Suppressor macrophage (primary cell): ENCODE results near the gene SLC26A8.

Source experiments
- DNase-seq, 4 experiments: peaks; one replicate each; pipeline ENCODE4 v3.0.0-alpha.2; 2020 to 2022
- total RNA-seq, 17 experiments: gene quantifications; one replicate each; lab custom pipeline; 2026; ENCODE audit warnings: mixed read lengths in 6 of 17, inconsistent platforms in 3 of 17; lab: John Stamatoyannopoulos, UW

SLC26A8 gene, protein sequence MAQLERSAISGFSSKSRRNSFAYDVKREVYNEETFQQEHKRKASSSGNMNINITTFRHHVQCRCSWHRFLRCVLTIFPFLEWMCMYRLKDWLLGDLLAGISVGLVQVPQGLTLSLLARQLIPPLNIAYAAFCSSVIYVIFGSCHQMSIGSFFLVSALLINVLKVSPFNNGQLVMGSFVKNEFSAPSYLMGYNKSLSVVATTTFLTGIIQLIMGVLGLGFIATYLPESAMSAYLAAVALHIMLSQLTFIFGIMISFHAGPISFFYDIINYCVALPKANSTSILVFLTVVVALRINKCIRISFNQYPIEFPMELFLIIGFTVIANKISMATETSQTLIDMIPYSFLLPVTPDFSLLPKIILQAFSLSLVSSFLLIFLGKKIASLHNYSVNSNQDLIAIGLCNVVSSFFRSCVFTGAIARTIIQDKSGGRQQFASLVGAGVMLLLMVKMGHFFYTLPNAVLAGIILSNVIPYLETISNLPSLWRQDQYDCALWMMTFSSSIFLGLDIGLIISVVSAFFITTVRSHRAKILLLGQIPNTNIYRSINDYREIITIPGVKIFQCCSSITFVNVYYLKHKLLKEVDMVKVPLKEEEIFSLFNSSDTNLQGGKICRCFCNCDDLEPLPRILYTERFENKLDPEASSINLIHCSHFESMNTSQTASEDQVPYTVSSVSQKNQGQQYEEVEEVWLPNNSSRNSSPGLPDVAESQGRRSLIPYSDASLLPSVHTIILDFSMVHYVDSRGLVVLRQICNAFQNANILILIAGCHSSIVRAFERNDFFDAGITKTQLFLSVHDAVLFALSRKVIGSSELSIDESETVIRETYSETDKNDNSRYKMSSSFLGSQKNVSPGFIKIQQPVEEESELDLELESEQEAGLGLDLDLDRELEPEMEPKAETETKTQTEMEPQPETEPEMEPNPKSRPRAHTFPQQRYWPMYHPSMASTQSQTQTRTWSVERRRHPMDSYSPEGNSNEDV
- 0 to 3.0 (median 0.07) reads per million in 17 experiments for total RNA-seq

DNA sequence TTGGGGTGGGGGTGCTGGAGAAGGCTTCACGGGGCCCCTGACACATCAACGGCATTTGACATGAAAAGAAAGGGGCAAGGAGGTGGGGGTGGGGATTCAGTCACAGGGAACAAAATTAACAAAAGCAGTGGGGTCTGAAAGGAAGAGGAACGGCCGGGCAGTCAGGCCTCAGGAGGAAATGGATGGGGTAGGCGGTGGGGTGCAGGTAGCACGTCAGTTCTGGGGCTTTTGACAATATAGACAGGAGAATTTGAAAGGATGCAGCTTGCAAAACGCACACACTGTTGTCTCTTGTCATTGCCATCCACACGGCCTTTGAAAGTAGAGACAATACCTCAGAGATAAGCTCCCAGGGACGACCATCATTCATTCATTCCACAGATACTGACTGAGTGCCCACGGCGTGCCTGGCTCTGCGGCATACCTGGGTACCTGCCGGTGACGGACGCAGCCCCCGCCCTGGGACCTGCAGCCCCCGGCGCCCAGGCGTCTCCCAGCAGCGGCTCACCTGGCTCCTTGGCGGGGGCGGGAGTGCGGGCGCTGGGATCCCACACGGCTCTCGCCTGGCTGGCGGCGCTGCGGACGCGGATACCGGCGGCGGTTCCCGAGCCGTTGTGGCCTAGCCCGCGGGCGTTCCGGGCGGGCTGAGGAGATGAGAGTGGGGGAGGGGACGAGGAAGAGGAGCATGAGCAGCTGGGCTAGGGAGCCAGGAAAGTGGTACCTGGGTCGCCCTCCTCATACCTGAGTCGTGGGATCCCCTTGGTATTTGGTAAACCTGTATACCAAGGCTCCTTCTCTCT is at the start of gene SLC26A8:
TSS of gene SLC26A8 (minus strand) at position 646 of the 800 bp plus-strand sequence. CDS start 4,934 bp downstream, outside the sequence.
- peak in 2 of 4 experiments; percentile 17 to 23 for DNase-seq

DNA sequence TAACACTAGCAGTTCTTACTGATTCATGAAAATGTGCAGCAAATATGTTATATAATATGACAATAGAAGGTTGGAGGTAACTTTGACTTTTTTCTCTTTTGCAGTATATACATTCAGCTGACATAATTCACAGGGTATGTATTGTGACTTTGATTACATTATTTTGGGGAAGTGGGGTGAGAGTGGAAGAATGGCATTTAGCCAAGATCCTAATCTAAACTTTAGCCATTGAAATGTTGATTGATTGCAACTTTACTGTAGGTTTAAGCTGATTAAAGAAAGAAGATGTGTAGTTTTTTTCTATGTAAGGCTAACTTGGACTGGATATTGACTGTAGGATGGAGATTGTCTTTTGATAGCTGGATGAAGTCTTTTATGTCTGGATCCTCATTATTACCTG is 49.1 kb upstream of the SLC26A8 start:
- peak in 1 of 4 experiments; percentile 7 for DNase-seq

DNA sequence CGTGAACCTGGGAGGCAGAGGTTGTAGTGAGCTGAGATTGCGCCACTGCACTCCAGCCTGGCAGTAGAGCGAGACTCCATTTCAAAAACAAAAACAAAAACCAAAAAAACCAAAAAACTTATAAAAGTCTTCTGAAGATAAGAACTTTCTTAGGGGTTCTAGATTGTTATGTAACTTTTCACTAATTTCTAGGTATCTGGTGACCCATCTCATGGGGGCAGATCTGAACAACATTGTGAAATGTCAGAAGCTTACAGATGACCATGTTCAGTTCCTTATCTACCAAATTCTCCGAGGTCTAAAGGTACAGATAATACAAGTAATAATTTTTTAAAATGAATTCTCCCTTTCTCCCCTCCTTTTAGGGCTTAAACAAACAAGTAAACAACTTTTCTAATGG is 48.2 kb upstream of the SLC26A8 start:
- no peak for DNase-seq

DNA sequence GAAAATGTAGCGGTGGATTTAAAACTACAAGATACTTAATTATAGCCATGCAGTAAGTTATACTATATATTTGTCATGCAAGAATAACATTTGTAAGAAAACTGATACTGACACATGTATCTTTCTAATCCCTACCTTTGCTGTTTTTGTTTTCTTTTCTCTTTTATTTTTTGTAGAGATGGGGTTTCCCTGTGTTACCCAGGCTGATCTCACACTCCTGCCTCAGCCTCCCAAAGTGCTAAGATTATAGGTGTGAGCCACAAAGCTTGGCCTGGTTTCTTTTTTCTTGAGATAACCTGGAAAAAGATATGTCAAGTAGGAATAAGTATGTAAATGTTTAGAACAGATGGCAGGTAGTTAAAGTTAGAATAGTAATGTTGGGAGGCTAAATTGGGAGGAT is 47.3 kb upstream of the SLC26A8 start:
- no peak for DNase-seq

DNA sequence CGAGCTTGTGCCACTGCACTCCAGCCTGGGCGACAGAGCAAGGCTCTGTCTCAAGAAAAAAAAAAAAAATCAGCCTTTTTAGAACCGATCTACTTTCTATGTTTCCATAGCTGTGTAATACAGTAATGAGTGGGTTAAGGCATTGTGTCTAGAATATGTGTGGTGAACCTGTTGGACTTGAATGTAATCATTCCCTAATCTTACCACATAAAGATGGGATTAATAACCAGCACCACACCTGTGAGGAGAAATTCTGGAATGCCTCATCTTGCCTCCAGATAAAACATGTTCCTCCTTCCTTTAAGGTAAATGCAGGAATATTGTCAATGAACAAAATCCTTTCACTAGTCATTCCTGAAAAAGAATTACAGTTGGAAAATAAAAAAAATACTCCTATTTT is 46.8 kb upstream of the SLC26A8 start:
- DNase-seq, result no peak

DNA sequence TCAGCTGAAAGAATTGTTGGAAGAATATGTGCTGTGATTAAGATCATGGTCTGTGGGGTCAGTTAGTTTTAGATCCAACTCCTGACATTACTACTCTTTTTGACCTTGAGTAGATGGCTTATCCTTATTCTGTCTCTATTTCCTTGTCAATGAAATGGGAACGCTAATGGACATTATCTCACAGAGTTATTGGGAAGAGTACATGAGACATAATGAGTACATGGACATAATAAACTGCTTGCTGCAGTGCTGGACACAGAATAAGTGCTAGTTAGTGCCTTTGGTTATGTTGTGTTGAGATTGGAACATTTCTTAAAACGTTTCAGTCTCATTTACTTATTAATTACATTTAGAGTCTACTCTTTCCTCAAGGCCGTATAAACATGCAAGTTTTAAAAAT is 45.8 kb upstream of the SLC26A8 start:
- DNase-seq, result no peak

DNA sequence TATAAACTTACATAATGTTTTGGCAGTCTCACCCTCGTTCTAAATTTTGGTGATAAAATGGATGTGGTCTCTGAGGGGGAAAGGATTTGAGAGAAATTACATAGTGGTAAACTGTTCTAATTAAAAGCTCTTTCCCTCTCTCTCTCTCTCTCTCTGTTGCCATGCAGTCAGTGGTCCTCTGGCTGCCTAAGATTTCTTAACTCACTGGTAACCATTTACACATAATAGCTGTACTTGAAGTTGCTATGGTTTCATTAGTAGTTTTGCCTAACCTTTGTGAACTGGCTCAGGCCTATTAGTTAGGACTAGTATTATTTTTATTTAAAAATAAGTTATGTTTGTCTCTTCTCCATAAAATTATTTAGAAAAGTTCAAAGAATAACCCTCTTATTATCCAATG is 45.1 kb upstream of the SLC26A8 start:
- no peak for DNase-seq

DNA sequence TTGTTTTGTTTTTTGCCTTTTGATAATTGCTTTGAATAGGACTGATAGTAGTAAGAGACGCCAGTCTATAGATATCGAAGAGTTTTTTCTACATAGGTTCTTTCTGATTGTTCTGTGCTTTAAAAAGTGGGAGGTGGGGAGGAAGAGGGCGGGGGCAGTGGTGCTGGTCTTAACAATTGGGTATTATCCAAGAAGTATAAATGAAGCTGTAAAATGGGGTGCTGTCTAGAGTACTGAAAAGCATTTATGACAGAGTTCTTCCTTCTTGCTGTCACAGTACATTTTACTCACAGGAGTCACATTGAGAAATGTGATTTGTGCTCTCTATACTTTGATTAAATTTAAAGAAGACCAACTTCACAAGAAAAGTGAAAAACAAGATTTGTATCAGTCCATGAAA is 44.1 kb upstream of the SLC26A8 start:
- DNase-seq, result no peak

DNA sequence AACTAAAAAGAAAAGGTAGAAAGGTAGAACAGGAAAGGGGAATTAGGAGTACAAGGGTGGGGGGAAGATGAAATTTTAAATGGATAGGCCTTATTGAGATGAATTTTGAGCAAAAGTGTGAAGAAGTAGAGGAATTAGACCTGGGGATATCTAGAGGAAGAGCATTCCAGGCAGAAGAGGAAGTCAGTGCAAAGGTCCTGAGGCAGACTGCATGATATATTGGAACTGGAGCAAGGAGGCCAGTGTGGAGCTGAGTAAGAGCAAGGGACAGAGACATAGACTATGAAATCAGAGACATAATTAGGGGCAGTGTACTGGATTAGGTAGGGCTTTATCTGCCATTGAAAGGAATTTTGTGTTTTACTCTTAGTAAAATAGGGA is 43.6 kb upstream of the SLC26A8 start:
- DNase-seq, result peak in 3 of 4 experiments; percentile 15 to 33 (median 21)

DNA sequence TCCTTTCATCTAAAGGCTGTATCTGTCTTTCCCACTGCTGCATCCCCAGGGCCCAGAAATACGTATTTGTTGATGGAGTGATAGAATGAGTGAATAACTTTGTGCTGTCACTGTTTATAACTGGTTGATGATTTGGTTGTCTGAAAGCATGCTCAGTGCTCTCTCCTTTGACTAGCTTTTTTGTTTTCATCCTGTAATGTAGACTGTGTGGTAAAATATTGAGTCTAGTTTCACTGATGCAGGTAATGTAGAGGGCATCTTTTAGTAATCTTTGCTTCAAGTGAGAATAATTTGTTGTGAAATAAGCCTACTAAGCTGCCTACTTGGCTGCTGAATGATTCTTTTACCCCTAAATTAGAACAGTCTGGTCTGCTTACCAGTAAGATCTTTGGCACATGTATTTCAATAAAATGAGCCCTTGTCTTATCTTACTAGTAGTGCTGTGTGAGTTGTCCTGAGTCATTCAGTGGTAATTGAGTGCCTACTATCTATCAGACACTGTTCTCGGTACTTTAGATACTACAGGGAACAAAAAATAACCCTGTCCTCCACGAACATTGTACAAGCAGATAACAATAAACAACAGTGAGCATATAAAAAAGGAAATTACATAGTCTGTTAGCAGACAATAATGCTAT is 43.1 kb upstream of the SLC26A8 start:
- no peak for DNase-seq

DNA sequence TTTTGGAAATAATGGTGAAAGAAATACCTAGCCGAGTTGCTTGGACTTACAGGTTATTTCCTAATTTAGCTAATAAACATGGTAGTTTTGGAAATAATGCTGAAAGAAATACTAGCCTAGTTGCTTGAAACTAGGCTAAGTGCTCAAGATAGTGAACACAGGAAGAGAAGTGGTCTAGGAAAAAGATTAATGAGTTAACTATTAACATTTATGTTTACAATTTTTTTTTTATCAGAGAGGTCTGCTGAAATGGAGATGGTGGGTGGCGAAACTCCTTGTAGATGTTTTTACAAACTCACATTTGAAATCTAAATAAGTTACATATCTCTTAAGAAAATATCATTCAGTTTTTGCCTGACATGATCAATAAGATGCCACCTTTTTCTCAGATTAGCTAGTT is 42.4 kb upstream of the SLC26A8 start:
- DNase-seq, result no peak

DNA sequence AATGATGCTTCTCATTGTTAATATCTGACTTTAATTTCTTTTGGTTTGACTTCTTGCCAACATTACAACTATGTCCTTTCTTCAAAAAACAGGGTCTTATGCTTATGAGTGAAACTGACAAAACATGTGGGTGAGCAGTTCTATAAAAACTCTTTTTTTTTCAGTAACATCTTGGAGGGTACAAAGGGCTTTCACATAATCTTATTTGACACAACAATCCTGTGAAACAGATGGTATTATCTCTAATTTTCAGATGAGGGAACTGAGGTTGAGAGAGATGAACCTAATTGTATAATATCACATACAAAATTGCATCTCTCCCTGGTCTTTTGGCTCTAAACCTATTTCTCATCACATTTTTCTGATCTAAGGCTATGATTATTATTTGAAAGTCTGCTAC is 41.5 kb upstream of the SLC26A8 start:
- no peak for DNase-seq

DNA sequence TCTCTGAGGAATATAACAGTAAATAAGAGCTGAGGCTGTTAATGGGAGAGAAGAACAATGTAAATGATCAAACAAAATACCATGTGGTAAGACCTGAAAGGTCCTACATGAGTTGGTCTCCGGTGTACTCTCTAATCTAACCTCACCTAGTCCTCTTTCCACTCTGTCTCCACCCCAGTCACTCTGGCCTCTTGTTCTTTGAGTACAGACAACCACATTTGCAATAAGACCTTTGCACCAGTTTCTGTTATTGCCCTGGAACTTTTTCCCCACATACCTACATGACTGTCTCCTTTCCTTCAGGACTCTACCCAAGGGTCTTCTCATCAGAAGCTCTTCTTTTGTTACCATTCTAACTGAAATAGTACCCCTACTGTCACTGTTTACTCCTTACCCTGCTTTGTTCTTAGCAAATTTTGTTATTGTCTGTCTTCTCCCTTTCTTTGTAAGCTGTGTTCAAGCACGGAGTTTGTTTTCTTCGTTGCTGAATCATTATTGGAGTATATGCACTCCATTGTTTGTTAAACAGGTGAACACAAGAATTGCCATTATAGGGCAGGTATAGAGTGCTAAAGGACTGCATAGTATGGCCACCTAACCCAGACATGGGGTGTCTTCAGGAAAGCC is 40.4 kb upstream of the SLC26A8 start:
- no peak for DNase-seq

DNA sequence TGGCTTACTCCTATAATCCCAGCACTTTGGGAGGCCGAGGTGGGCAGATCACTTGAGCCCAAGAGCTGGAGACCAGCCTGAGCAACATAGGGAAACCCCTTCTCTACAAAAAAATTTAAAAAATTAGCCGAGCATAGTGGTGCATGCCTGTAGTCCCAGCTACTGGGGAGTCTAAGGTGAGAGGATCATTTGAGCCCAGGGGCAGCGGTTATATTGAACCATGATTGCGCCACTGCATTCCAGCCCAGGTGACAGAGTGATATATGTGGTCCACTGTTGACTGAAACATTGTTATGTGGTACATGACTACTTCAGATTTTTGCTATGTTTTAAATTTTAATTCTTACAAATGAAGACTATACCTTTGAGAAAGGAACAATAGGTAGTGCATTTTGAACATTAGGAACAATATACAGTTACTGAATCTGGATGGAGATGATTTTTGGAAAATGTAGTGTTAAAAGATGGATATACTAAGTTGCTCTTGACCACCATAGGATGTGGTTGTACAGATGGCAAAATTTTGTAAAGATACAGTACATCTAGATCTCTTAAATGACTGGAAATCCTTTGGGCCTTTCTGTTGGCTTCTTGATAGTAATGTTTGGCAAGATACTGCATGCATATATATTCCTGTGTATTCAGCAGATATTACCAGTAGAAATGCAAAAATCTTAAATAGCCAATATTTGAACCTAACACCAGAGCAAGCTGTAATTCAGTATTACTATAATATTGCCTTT is 39.0 kb upstream of the SLC26A8 start:
- DNase-seq, result no peak

DNA sequence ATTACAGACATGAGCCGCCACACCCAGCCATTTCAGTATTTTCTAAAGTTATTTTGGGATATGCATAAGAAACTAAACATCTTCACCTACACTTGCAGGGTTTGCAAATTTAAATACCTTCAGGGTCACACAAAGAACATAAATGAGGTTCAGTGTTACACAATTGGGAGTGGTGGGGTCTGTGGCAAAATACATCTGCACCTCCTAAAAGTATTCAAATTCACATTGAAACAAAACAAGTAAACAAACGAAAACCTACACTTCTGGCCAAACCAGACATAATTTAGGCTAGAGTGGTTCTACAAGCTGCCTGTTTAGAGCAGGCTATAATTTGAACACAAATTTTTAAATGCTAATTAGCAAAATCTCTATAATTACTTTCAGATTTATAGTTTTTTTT is 37.8 kb upstream of the SLC26A8 start:
- DNase-seq, result no peak

DNA sequence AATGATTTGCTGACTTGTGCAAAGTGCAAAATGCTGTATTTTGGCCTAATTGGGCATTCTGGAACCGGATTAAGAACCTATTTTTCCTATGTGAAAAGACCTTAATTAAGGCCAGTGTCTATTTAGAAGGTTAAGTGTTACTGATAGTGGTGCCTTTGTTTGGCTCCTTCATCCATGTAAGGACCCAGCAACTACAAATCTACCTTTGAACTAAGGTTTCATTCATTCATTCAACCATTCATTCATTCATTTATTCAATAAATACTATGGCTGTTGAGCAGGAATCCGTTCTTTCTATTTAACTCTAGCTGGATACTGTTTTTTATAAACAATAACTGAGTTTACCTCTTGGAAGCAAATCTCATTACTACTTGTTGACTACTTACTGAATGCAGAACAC is 36.8 kb upstream of the SLC26A8 start:
- no peak for DNase-seq

DNA sequence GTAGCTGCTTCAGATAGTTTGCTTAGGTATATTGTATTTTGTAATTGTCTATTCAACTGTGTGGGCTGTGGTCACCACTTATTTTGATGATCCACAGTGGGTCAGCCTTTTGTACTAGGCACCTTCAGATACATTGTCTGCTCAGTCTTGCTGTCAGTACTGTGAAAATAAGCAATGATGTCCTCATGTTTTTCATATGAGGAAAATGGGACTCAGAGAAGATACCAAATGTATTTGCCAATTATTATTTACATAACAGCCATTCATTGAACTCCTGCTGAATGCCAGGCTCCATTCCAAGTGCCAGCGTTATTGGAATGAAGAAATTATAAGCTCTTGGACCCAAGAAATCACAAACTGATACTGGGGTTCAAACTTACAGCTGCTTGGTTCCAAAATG is 31.7 kb upstream of the SLC26A8 start:
- DNase-seq, result no peak

DNA sequence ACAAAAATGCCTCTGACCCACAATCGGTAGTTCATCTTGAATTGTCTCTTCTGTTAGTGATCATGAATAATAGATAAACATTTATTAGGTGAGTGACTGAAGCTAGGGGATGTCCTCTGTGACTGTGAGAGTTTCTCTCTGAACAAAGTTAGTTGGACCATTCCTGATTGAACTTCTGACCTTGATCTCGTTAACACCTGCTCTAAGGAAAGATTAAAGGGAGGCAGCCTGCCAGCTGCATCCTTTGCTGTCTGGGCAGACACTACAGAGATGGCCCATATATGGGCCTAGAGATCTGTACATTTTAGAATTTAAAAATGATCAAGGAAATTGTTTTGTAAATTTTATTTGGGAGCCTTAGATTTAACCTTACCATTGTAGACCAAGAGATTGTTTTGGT is 30.5 kb upstream of the SLC26A8 start:
- DNase-seq, result no peak

DNA sequence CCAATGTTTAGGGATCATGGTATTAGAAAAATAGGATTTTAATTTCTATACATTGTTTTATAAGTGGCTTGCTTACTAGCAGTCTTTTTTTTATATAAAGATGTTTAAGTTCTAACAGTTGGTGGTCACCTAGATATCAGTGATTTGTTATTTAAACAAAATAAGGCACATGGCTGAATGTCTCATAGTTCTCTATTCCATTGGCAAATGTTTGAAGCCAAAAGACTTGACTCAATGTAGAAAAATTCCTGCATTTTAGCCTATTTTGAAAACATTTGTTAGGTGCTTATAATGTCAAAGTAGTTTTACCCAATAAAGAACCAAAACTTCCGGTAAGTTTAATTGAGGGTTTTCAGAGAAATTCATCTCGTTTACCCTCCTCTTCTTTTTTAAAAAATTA is 30.0 kb upstream of the SLC26A8 start:
- DNase-seq, result no peak

DNA sequence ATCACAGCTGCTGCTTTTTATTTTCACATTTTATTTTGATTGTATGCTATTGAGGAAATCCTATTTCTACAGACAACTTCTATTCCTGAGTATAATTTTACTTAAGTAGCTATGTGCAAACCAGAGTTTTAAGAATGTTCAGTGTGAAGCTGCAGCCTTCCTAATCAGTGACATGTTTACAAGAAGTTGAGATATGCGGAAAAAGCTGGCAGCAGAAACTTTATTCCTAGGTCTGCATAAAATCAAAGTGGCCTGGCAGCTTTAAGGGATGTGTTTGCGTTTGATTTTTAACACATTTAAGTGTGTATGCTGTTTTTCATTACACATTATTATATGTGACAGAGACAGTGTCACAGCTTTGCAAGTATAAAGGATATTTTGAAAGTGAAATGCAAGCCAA is 29.4 kb upstream of the SLC26A8 start:
- DNase-seq, result no peak

DNA sequence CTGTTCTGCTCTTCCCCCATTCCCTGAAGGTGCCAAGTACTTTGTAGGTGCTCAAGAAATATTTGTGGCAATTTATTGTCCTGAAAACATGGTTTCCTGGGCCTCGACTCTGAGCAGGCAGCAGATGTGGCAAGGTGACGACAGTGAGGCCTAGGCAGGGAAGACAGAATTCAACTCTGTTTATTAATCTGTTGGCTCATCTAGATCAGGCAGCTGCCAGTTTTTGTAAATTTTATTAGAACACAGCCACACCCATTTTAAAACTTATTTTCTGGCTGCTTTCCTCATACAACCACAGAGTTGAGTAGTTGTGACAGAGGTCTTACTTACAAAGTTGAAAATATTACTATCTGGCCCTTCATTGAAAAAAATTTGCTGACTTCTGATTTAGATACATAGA is 27.7 kb upstream of the SLC26A8 start:
- no peak for DNase-seq
